ENCODE measurements around the gene TULP4.
"Not testable (repeated sequence)": the region's sequence is repeated elsewhere in the genome, so short reads cannot be mapped to it uniquely, and the experiment has no call there.

Gene TULP4

DNA sequence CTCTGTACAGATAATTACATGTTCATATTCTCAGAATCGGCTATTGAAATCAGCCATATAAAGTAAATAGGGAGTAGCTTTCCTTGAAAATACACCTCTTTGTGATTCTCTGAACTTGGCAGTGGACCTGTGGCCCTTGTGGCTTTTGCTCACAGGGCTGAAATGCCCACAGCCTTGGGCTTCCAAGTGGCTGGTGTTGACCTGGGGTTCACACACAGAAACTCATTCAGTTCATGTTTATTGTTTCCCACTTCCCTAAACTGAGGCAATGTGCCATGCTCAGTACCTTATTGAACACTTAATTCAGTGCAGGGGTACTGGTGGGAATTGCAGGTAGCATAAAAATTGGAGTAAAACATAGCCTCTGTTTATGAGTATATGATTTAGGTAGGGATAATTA is 19.1 kb upstream of the TULP4 start:
- no peak for DNase-seq (ENCODE audit: low spot score)

DNA sequence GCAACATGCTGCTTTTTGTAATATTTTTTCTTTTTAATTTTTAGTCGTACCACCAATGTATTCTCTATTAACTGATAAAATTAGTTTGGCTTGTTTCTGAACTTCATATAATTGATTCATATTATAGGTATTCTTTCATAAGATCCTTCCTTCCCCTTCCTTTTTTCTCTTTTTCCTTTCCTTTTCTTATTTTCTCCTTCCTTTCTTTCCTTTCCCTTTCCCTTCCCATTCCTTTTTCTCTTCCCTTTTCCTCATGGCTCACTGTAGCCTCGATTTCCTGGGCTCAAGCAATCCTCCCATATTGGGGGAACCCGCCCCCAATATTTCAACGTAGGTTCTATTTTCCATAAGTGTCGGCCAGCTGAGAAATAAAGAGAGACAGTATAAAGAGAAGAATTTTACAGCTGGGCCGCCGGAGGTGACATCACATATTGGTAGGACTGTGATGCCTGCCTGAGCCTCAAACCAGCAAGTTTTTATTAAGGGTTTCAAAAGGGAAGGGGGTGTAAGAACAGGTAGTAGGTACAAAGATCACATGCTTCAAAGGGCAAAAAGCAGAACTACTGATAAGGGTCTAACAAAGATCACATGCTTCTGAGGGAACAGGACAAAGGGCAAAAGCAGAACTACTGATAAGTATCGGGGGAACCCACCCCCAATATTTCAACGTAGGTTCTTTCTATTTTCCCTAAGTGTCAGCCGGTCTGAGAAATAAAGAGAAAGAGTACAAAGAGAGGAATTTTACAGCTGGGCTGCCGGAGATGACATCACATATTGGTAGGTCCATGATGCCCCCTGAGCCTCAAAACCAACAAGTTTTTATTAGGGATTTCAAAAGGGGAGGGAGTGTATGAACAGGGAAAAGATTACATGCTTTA is 16.1 kb upstream of the TULP4 start:
- not testable (repeated sequence) for DNase-seq (ENCODE audit: low spot score)

DNA sequence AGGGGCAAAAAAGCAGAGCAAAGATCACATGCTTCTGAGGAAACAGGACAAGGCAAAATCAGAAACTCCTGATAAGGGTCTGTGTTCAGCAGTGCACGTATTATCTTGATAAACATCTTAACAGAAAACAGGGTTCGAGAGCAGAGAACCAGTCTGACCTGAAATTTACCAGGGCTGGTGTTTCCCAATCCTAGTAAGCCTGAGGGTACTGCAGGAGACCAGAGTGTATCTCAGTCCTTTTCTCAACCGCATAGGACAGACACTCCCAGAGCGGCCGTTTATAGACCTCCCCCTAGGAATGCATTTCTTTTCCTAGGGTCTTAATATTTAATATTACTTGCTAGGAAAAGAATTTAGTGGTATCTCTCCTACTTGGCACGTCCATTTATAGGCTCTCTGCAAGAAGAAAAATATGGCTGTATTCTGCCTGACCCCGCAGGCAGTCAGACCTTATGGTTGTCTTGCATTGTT is 15.4 kb upstream of the TULP4 start:
- DNase-seq (ENCODE audit: low spot score), result not testable (repeated sequence)

DNA sequence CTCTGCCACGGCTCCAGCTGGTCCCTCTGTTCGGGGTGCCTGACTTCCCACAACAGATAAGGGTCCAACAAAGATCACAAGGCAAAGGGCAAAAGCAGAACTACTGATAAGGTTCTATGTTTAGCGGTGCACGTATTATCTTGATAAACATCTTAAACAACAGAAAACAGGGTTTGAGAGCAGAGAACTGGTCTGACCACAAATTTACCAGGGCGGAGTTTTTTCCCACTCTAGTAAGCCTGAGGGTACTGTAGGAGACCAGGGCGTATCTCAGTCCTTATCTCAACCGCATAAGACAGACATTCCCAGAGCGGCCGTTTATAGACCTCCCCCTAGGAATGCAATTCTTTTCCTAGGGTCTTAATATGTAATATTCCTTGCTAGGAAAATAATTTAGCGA is 14.6 kb upstream of the TULP4 start:
- DNase-seq (ENCODE audit: low spot score), result not testable (repeated sequence)

DNA sequence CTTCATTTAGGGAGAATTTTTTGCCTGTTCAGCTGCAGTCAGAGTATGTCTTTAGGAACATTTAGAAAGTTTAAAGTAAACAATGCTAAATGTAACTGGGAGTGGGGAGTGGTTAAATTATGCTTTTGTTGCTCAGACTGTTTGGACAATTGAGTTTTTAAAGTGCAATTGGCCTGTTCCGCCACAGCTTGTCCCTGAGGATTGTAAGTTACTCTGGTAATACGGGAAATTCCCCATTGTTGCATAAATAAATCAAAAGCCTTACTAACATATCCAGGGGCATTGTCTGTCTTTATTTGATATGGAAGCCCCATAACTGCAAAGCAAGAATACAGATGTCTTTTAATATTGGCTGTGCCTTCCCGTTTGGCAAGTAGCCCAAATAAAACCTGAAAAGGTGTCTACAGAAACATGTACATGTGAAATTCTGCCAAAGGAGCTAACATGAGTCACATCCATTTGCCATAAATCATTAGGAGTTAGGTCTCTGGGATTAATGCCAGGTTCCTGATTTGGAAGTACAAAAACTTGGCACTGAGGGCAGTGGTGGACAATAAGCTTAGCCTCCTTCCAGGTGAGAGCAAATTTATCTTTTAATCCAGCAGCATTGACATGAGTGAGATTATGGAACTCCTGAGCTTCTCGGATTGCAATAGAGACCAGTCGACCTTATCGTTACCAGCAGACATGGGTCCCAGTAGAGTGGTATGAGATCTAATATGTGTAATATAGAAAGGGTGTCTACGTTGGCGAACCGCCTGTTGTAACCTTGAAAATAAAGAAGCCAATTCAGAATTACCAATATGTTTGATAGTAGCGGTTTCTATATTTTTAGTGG is 11.7 kb upstream of the TULP4 start:
- DNase-seq (ENCODE audit: low spot score), result not testable (repeated sequence)

DNA sequence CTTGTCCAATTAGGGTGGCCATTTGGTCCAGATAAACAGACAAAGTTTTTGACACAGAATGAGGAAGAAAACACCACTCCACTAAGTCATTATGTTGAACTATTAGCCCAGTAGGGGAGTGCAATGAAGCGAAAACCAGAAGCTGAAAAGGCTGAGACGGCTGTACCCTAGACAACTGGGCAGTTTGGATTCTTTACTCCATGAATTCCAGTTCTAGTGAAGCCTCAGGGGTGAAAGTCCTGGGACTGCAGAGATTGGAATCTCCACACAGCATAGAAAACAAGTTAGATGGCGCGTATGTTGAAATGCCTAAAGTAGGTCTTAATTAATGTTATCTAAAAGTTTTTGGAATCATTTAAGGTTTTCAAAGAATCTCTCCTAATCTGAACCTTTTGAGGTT is 10.7 kb upstream of the TULP4 start:
- not testable (repeated sequence) for DNase-seq (ENCODE audit: low spot score)

DNA sequence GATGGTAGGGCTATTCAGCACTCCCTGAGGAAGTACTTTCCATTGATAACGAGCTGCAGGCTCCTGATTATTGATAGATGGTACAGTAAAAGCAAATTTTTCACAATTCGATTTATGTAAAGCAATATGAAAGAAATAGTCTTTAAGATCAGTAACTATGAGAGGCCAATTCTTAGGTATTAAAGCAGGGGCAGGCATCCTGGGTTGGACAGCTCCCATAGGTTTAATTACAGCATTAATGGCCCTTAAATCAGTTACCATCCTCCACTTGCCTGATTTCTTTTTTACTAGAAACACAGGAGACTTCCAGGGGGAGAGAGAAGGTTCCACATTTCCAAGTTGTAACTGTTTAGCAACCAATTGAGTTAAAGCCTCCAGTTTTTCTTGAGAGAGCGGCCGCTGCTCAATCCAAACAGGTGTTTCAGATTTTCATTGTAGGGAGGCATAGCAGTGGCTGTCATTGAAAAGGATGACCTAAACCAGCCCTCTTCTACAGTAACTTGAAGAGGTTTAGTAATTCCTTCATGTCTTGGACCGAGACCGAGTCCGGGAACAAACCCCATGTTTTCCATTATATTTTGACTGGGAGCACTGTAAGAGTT is 10.0 kb upstream of the TULP4 start:
- not testable (repeated sequence) for DNase-seq (ENCODE audit: low spot score)

DNA sequence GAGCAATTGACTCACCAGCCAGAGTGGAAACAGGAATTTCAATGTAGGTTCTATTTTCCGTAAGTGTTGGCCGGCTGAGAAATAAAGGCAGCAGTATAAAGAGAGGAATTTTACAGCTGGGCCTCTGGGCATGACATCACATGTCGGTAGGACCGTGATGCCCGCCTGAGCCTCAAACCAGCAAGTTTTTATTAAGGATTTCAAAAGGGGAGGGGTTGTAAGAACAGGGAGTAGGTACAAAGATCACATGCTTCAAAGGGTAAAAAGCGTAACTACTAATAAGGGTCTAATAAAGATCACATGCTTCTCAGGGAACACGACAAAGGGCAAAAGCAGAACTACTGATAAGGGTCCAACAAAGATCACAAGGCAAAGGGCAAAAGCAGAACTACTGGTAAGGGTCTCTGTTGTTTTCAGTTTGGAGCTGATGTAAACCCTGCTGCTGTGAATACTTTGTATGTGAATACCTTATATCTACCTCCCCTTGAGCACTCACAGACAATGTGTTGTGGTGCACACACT is 9.0 kb upstream of the TULP4 start:
- no peak for DNase-seq (ENCODE audit: low spot score)

DNA sequence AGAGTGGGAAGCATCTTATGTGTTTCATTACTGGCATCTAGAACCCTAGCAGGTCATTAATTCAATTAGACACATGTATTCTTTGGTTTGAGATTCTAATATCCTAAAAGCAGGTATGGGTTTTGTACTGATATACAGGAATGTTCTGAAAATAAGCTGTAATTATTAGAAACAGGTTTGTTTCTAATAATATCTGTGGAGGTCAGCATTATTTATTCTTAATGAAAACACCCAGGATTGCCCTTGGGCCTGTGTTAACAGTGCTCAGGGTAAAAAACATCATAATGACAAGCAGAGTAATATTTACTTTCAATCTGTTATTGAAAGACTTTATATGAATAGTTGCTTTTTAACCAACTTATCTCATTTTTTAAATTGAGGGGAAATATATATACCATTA is 8.0 kb upstream of the TULP4 start:
- DNase-seq (ENCODE audit: low spot score), result no peak

DNA sequence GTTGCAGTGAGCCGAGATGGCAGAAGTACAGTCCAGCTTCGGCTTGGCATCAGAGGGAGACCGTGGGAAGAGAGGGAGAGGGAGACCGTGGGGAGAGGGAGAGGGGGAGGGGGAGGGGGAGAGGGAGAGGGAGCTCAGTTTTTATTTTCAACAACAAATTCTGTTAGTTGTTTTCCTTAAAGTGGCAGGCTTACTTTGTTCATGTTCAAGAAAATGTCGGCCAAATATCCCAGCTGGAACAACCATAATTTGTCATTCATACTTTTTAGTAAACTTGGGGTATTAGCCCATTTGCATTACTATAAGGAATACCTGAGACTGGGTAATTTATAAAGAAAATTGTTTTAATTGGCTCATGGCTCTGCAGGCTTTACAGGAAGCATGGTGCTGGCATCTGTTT is 2.5 kb upstream of the TULP4 start:
- no peak for DNase-seq (ENCODE audit: low spot score)

DNA sequence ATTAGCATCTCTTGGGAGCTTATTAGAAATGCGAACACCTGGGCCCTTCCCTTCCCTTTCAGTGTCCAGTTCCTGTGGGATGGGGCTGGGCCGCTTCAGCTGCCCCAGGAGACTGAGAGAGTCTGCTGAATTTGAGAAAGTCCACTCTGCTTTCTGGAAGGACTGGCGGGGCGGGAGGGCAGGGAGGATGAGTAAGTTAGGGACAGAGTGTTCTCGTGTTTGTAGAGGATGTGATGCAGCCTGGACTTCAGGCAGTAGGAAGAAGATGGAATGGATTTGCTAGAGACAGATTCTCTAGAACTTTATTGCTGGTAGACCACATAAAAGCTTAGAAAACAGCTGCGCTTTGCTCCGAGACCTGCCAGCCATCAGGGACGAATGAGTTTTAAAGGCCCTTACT is 1.1 kb upstream of the TULP4 start:
- no peak for DNase-seq (ENCODE audit: low spot score)

DNA sequence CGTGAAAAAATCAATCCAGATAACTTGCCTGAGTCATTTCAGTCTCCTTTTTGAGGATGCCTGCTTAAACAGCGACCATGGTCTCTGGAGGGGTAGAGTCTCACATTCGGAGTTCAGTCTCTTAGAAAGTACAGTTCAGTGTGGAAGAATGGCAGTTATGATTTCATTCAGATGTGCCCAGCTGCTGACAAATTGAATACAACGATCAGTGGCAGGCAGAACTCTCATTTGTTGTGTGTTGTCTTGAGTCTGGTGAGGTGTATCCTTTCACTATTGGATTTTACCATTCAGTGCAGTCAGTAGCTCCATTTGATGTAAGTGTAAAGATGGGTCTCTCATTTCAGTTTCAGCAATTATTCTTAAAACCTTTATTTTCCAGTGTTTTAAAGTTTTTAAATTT is 639 bp upstream of the TULP4 start:
- DNase-seq (ENCODE audit: low spot score), result no peak

DNA sequence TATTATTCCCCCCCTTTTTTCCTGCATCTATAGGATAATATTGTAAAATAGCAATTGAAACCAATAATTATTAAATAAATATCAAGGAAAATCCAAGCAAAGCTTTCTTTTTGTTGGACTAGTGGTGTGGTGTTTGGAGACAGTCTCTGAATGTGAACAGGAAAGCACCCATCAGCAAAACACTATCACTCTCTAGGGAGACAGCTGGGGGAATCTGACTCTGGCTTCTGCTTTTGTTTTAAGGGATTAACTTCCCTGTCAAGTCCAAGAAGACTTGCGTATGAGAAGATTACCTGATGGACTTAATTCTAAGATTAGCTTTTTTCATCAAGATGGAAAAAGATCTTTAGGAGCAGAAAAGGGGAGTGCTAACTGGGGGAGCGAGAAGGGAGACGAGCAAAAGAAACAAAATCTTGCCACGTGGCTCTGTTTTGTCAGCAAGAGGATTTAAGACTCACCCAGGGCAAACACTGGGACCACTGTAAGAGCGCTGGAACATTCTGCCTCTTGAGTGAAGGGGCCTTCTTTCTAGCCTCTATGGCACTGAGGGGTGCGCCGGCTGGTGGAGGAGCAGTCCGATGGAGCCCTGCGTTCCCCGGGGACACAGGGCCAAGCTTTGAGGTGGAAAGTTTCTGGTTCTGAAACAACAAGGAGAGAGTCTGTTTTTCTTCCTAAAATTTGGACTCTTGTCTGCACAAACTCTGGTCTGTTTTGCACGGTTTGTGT is 570 bp downstream of the TULP4 start:
- no peak for DNase-seq (ENCODE audit: low spot score)

DNA sequence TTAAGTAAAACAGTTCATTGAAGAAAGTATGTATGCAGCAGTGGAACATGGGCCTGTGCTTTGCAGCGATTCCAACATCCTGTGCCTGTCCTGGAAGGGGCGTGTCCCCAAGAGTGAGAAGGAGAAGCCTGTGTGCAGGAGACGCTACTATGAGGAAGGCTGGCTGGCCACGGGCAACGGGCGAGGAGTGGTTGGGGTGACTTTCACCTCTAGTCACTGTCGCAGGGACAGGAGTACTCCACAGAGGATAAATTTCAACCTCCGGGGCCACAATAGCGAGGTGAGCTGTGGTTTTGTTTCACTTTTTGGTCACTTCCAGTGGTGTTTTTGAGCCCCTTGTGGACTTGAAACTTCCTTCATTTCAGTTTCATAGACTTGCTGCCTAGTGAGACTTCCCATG is 1.7 kb downstream of the TULP4 start:
- no peak for DNase-seq (ENCODE audit: low spot score)

DNA sequence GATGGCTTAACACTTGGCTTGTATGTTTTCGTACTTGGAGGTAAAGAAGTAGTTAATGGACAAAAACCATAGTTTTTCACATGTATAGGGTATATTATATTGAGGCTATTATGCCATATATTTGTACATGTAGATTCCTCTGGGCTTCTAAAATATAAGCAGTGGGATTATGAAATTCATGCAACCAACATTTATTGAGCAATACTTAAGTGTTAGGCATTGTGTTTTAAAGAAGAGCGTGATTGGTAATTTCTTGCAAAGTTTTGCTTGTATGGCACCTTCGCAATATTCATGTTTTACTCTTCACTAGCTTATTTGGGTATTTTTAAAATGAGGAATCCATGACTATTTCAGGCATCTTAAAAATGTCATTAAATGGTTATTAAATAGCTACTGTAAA is 2.5 kb downstream of the TULP4 start:
- no peak for DNase-seq (ENCODE audit: low spot score)

DNA sequence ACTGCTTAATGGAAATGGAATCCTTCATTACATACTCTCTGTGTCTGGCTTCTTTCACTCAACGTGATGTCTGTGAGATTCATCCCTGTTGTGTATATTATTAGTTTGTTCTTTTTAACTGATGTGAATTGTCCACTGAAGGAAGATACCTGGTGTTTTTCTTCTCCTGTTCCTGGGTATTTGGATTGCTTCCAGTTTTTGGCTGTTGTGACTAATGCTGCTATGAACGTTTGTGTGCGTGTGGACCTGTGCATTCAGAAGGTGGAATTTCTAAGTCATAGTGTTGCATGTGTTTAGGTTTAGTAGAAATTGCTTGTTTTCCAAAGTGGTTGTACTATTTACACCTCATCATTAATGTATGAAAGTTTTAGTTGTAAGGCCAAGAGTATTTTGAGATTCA is 3.8 kb downstream of the TULP4 start:
- DNase-seq (ENCODE audit: low spot score), result no peak

DNA sequence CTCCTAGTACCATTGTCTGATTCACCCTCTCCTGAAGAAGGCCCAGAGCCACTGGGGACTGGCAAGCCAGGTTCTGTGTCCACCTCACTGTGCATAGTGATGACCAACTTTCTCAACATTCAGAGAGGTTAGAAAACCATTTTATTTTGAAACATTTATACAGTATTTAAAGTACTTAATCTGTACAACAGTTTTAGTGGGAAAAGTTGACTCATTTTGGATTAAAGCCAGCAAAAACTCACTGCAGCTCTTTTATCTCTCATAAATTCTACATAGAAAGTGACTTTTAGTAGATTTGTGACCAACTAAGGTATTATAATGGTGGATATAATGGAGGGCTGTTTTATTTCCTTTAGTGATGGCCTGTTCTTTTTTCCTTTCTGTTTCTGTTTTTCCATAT is 9.7 kb downstream of the TULP4 start:
- DNase-seq (ENCODE audit: low spot score), result no peak

DNA sequence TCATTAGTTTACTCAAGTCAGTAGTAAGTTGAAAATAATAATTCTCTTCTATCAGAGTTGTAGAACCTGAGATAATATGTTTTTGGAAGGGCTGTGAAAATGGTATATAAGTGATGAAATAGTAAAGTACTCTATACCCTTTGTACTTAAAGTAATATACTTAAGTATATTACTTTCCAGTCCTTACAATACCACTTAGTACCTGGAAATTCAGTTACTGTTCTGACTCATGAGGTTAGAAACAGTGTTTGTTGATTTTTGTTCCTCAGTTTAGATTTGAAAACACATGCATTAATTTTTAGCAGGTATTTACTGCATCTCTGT is 10.1 kb downstream of the TULP4 start:
- DNase-seq (ENCODE audit: low spot score), result no peak

DNA sequence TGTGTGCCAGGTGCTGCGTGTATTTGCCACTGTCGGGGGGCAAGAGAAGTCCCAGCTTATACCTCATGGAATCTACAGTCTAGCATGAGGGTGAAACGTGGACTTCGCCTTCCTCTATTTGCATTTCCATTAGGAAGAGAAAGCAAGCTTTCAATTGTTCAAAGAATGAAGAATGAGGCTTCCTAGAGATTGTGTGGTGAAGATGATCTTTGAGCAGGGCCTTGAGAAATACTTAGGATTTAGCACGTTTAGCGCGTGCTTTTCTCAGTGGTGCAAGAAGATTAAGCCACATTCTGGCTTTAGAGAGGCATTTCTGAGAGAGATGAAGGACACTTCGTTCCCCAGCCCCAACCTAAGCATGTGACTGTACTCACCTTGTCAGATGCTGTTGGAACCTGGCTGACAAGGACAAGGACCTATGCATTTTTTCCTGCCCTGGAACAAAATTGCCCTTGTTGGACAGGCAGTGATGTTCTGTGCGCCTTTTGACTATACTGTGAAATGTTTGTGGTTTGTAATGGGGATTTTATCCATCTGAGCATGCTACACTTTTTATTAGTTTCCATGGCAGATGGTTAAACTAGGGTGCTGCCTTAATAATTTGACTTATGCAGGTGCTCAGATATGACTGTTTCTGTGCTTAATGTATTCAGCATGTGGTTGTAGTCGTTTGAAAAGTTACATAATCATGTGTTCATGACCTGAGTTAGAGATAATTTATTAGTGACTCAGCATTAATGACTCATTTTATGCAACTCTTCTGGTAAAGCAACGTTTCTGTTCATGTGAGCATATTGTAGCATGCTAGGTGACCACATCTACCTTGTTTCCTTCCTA is 10.7 kb downstream of the TULP4 start:
- DNase-seq (ENCODE audit: low spot score), result no peak

DNA sequence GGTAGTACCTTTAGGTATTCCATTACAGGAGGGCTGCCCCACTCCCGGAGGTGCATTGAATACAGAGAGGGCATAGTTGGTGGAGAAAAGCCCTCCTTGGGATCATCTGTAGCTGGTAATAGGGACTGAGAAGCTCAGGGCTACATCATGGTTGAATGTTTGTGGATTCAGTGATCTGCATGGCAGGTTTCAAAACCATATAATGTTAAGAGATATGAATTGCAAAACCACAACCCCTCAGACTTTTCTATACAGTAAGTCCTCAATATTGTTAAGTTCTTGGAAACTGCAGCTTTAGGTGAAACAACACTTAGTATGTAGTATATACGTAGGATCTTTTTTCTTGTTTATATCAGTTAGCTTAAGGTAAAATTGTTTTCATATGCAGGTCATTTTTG is 11.3 kb downstream of the TULP4 start:
- DNase-seq (ENCODE audit: low spot score), result no peak

DNA sequence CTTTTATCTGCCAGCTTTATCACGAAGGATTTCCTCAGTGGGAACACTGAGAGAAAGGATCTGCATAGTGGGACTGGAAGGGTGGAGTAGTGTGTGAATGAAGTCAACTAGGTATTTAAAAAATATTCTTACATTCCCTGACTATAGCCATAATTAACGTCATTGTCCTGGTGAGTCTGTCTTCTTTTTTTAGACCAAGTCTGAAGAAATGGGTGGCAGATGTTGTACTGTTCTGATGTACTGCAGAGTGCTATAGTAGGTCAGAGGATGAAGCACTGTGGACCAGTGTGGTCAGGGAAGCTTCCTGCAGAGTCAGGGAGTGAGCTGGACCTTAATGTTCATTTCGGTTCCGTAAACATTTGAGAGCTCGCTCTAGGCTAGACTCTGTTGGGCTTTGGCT is 11.9 kb downstream of the TULP4 start:
- DNase-seq (ENCODE audit: low spot score), result no peak
